SK-N-SH (cell line): ENCODE measurements around the gene DOCK4. TPM values are rescaled to one million over a fixed set of nuclear protein-coding genes. Genes with fewer than 3 reads are reported as not detected.

Experiments used
- CTCF ChIA-PET: fragments of 300-600, 350-600 bp; formaldehyde crosslinking; extraction: SDS; loops from one replicate; lab custom pipeline; 2021; lab: Yijun Ruan, JAX
- POLR2A ChIA-PET: fragments of 350-600 bp; sonication (Branson Sonifier 250); formaldehyde crosslinking; extraction: SDS; loops from one replicate; lab custom pipeline; 2020; ENCODE audit warnings: antibody characterized with exemption, inconsistent platforms; lab: Yijun Ruan, JAX
- DNase-seq: peaks from one replicate; pipeline ENCODE4 v3.0.0; 2012
- H2AFZ ChIP-seq: fragments of 200-600 bp; sonication (generic); 2 replicates; pipeline ENCODE4 v1.8.1; 2016; ENCODE audit warnings: antibody characterized with exemption, mild to moderate bottlenecking, low read depth
- H3F3A ChIP-seq: fragments of 200-600 bp; sonication (generic); replicated peaks from 2 replicates; pipeline ENCODE3; 2016; ENCODE audit warnings: antibody characterized with exemption, mild to moderate bottlenecking; ENCODE audit not compliant: insufficient read depth
- H3K27ac ChIP-seq, 2 experiments: fragments of 200-500 bp in 1 of 2; fragments of 200-600 bp in 1 of 2; sonication (Bioruptor generic) in 1 of 2; sonication (generic), shearing (Covaris generic) in 1 of 2; 2 replicates each; pipeline versions ENCODE4 v1.5.1 to v1.6.1; 2014 to 2016; ENCODE audit warnings: low read depth in 2 of 2, inconsistent platforms in 1 of 2, low read length in 1 of 2, mild to moderate bottlenecking in 1 of 2, mixed read lengths in 1 of 2
- H3K27me3 ChIP-seq: fragments of 200-600 bp; sonication (generic), shearing (Covaris generic); 2 replicates; pipeline ENCODE4 v1.6.1; 2016; ENCODE audit warnings: mixed run types; ENCODE audit not compliant: insufficient read depth
- H3K36me3 ChIP-seq, 2 experiments: fragments of 200-500 bp in 1 of 2; fragments of 200-600 bp in 1 of 2; sonication (Bioruptor generic) in 1 of 2; sonication (generic) in 1 of 2; replicated peaks in 1 of 2; 2 replicates each; pipeline versions ENCODE3 to v1.5.1; 2014 to 2016; ENCODE audit warnings: low read length in 1 of 2, mild to moderate bottlenecking in 1 of 2; ENCODE audit not compliant: insufficient read depth in 2 of 2, control insufficient read depth in 1 of 2
- H3K4me1 ChIP-seq, 2 experiments: fragments of 200-500 bp in 1 of 2; fragments of 200-600 bp in 1 of 2; sonication (Bioruptor generic) in 1 of 2; sonication (generic), shearing (Covaris generic) in 1 of 2; 2 replicates each; pipeline versions ENCODE4 v1.5.1 to v1.6.1; 2014 to 2016; ENCODE audit warnings: low read depth in 1 of 2, low read length in 1 of 2, mixed run types in 1 of 2; ENCODE audit not compliant: insufficient read depth in 2 of 2, control insufficient read depth in 1 of 2
- H3K4me2 ChIP-seq: fragments of 200-600 bp; sonication (generic), shearing (Covaris generic); 2 replicates; pipeline ENCODE4 v1.6.1; 2017; ENCODE audit warnings: mixed run types
- H3K4me3 ChIP-seq, 2 experiments: fragments of 200-500 bp in 1 of 2; fragments of 200-600 bp in 1 of 2; sonication (Bioruptor generic) in 1 of 2; sonication (generic), shearing (Covaris generic) in 1 of 2; 2 replicates each; pipeline versions ENCODE4 v1.5.1 to v1.8.1; 2014 to 2016; ENCODE audit warnings: low read depth in 2 of 2, inconsistent platforms in 1 of 2, low read length in 1 of 2, mild to moderate bottlenecking in 1 of 2, mixed read lengths in 1 of 2, moderate library complexity in 1 of 2
- H3K79me2 ChIP-seq: fragments of 200-600 bp; sonication (generic); 2 replicates; pipeline ENCODE4 v1.8.1; 2017; ENCODE audit warnings: mild to moderate bottlenecking; ENCODE audit not compliant: insufficient read depth
- H3K9ac ChIP-seq: fragments of 200-600 bp; sonication (generic); 2 replicates; pipeline ENCODE4 v1.6.1; 2017; ENCODE audit warnings: mixed run types
- H3K9me2 ChIP-seq: fragments of 200-600 bp; sonication (generic); 2 replicates; pipeline ENCODE4 v1.6.1; 2017; ENCODE audit warnings: mixed run types
- H3K9me3 ChIP-seq: fragments of 200-600 bp; sonication (generic); 2 replicates; pipeline ENCODE4 v1.6.1; 2017; ENCODE audit warnings: mixed run types, mild to moderate bottlenecking, moderate library complexity
- H4K20me1 ChIP-seq: fragments of 200-600 bp; sonication (generic); 2 replicates; pipeline ENCODE4 v1.6.1; 2017; ENCODE audit warnings: mild to moderate bottlenecking, mixed run types; ENCODE audit not compliant: insufficient read depth
- FOSL2 ChIP-seq: IDR thresholded peaks from 2 replicates; pipeline ENCODE4 v1.4.0; 2012; ENCODE audit warnings: low read depth, mild to moderate bottlenecking, moderate library complexity, borderline replicate concordance
- IRF3 ChIP-seq: fragments of 150-350 bp; IDR thresholded peaks from 2 replicates; pipeline ENCODE4 v1.6.1; 2016; ENCODE audit warnings: mild to moderate bottlenecking, low read depth, low read length
- JUND ChIP-seq: IDR thresholded peaks from 2 replicates; pipeline ENCODE4 v1.4.0; 2012
- MXI1 ChIP-seq: IDR thresholded peaks from 2 replicates; pipeline ENCODE4 v1.6.1; 2012; ENCODE audit warnings: mild to moderate bottlenecking, low read depth, low read length, improper control_type of control experiment
- PBX3 ChIP-seq: IDR thresholded peaks from 2 replicates; pipeline ENCODE4; 2012
- RCOR1 ChIP-seq: fragments of 150-350 bp; IDR thresholded peaks from 2 replicates; pipeline ENCODE4 v1.6.1; 2017; ENCODE audit warnings: antibody characterized with exemption, low read length
- RXRA ChIP-seq: IDR thresholded peaks from 2 replicates; pipeline ENCODE4 v1.4.0; 2012; ENCODE audit warnings: low read depth, mild to moderate bottlenecking, borderline replicate concordance
- USF2 ChIP-seq: fragments of 150-350 bp; IDR thresholded peaks from 2 replicates; pipeline ENCODE4 v1.6.1; 2017; ENCODE audit warnings: antibody characterized with exemption, low read length, low read depth, borderline replicate concordance
- YY1 ChIP-seq: IDR thresholded peaks from 2 replicates; pipeline ENCODE4 v1.4.0; 2012; ENCODE audit warnings: low read depth, mild to moderate bottlenecking
- WGBS: methylation state at CpG from one replicate; pipeline ENCODE4 v1.1.6; 2017; ENCODE audit warnings: low lambda C conversion rate; 5-methylcytosine and 5-hydroxymethylcytosine counted together
- polyA plus RNA-seq, 3 experiments: library from polyadenylated mRNA; depleted of rRNA; stranded (reverse); fragments of >200 nt; gene quantifications; 2 replicates each; pipeline ENCODE4 v1.2.3, GENCODE V29; 2012

The DOCK4 gene
- polyA plus RNA-seq, 1 of the 3 experiments (the other 2 are of a cell fraction) = 8.5 TPM

GRCh38 chr7:112161253-112162141 is 44.7 kb downstream of the DOCK4 start:
- H3K9me2 ChIP-seq = no peaks in the 10 kb centered on the region
- peak overlapping the region in 1 of 2 experiments; percentile 21; a peak in 2 of 4 replicates for H3K4me3 ChIP-seq
- H3K4me1 ChIP-seq = peaks cover 29 to 49% of the 10 kb centered on the region in 2 experiments
- no peaks in the 10 kb centered on the region for H3K9me3 ChIP-seq
- TF ChIP-seq PBX3 (0 out of 2 replicates have a peak, but pooled peaks have one; percentile 15), FOSL2 (no peak)
- TF ChIP-seq, all 33 proteins: peak for 1
- no peaks in the 10 kb centered on the region for H3K27me3 ChIP-seq
- WGBS = 68% methylated on average over 3 of the region's 3 CpGs
- peak overlapping the region; percentile 67 for H3K4me2 ChIP-seq
- no peak overlapping the region for H3K9ac ChIP-seq
- H4K20me1 ChIP-seq = no peaks in the 10 kb centered on the region
- H3K79me2 ChIP-seq = no peaks in the 10 kb centered on the region
- ChIA-PET POLR2A (no interaction called here), CTCF (interaction anchor here (0.6 to 4.4 kb wide), 8 partner anchors 10 to 398 kb away, joined by 3 to 17 read pairs (median 3); no protein-coding TSS in a partner anchor)
- no peaks in the 10 kb centered on the region for H3K36me3 ChIP-seq
- no peak for DNase-seq
- peak overlapping the region; percentile 18 to 80; a peak in 3 of 4 replicates for H3K27ac ChIP-seq
- H2AFZ ChIP-seq = no peak overlapping the region
- peaks cover 13% of the 10 kb centered on the region for H3F3A ChIP-seq

DNA sequence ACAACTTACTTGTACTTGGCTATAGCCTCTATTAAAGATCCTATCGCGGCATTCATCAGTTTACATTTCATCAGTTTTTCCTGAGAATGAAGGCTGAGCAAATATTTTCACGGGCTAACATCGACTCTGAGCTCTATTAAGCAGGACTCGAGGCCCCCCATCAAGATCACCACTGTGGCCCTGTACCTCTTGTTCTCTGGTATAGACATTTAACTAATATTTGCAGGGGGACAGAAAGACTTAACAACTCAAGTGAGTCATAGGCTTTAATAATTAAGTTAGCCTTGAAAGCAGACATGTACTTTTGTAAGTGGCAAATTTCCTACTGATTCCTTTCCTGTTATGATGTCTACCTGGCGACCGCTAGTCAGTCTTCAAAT is 45.4 kb downstream of the DOCK4 start:
- no peak overlapping the region; the same call in 1 of the 2 replicates for H3K9ac ChIP-seq
- H2AFZ ChIP-seq = peak overlapping the region; percentile 43; the same call in 1 of the 2 replicates
- ChIA-PET POLR2A (no interaction called here), CTCF (interaction anchor here (0.6 to 1.3 kb wide), 6 partner anchors 11 to 335 kb away, joined by 3 to 4 read pairs (median 3); no protein-coding TSS in a partner anchor)
- H3F3A ChIP-seq = peaks cover 13% of the 10 kb centered on the region
- no peaks in the 10 kb centered on the region for H3K79me2 ChIP-seq
- H3K36me3 ChIP-seq = no peaks in the 10 kb centered on the region
- no peak for DNase-seq
- H3K9me2 ChIP-seq = no peaks in the 10 kb centered on the region
- 15% methylated on average over 7 of the region's 7 CpGs for WGBS
- no peaks in the 10 kb centered on the region for H3K27me3 ChIP-seq
- no peaks in the 10 kb centered on the region for H4K20me1 ChIP-seq
- H3K4me3 ChIP-seq = peak overlapping the region; percentile 21 to 28; a peak in 3 of 4 replicates
- peaks cover 29 to 46% of the 10 kb centered on the region in 2 experiments for H3K4me1 ChIP-seq
- peak overlapping the region; percentile 76 to 80 for H3K27ac ChIP-seq
- no peaks in the 10 kb centered on the region for H3K9me3 ChIP-seq
- TF ChIP-seq YY1 (0 out of 2 replicates have a peak, but pooled peaks have one; percentile 9), MXI1 (0 out of 2 replicates have a peak, but pooled peaks have one; percentile 5), USF2 (no peak), RCOR1 (no peak), RXRA (no peak), JUND (no peak), IRF3 (no peak), PBX3 (0 out of 2 replicates have a peak, but pooled peaks have one; percentile 1)
- peak overlapping the region; percentile 67 for H3K4me2 ChIP-seq
